GM18498 (cell line): ENCODE data around the gene ZNF699.
"Not testable (repeated sequence)": the region's sequence is repeated elsewhere in the genome, so short reads cannot be mapped to it uniquely, and the experiment has no call there.

ENCODE experiments used
- ATAC-seq: cut with Tn5 transposase; IDR thresholded peaks from one replicate; pipeline ENCODE4 v1.9.1; 2021; ENCODE audit warnings: mild to moderate bottlenecking, moderate library complexity; ENCODE audit not compliant: unreplicated experiment

ZNF699 gene

DNA sequence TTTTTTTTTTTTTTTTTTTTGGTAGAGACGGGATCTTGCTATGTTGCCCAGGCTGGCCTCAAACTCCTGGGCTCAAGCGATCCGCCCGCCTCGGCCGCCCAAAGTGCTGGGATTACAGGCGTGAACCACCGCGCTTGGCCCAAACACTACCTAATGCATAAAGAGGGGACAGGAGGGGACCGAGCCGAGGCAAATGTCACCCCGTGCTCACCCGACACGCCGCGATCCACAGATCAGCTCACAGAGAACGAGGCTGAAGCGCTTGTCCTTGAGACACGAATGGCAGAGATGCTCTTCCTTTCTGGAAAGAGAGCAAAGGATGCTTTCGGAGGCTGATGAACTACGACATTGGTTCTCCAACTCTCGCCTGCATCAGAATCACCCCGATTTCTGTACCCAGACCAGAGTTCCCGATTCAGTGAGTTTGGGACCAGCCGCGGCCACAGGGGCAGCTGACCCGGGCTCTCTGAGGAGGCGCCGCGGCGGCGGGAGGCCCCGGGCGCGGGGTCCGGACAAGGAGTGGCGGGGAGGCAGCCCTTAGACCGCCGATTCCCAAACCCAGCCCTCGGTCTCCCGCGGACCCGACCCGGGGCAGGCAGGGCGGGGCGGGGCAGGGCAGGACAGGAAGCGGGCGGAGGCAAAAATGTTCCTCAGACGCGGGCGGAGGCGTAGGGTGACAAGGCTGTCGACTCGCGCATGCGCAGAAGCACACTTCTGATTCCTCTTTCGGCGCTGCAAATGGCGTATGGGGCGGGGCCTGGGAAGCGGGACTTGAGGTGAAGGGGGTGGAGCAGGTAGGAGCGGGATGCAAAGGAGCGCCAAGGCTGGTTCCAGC, at the start of gene ZNF699:
Gene ZNF699 (minus strand): TSS at position 700 of the 835 bp plus-strand sequence. CDS start 4,719 bp downstream, outside the sequence.
- ATAC-seq, result peak; percentile 91

DNA sequence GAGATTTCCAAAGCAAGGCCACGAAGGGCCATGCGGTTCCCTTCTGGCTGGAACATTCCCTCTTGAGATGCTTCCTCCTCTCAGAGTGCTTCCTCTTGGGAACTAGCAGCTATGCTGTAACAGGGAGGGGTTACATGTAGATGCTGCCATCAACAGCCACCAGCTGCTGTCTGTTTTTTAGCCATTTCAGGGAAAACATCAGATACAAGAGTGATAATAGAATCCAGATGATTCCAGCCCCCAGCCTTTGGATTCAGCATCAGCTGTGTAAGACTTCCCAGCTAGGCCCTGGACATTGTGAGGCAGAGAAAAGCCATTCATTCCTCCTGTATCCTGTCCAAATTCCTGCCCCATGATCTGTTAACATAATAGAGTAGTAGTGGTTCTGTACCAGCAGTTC, 45.0 kb upstream of the ZNF699 start:
- ATAC-seq, result no peak

DNA sequence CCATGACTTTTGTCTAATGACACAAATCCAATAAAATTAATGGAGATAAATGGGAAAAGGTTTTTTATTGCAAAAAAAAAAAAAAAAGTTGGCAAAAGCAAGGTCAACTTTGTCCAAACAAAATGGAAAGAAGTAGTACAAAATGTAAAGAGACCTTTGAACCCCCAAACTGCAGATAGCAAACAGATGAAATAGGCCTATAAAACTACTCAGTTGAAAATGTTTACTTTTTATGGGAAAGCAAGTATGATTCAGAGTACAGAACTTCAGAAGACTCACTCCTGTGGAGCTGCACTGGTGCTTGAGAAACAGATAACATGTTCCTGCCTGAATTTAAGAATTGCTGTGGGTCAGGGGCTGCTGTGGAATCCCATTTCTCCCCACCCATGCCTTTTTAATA, 43.4 kb upstream of the ZNF699 start:
- ATAC-seq, result no peak

- ATAC-seq, result no peak
Observed at GRCh38 chr19:9352505-9352904, 42.9 kb upstream of the ZNF699 start.

DNA sequence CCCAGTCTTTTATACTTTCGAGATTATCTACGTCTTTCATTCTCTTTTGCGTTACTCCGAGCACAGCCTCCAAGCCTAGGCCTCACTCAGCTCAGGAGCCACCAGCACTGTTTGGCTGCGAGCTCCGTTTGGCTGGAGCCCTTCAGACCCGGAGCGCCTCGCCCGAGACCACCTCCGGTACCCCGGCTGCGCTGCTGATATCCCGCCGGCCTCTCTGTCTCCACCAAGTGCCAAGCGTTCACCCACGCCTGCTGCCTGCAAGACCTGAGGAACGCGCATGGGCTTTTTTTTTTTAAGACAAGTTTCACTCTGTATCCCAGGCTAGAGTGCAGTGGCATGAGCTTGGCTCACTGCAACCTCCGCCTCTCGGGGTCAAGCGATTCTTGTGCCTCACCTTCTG, 39.0 kb upstream of the ZNF699 start:
- ATAC-seq, result no peak

GRCh38 chr19:9348253-9348652, 38.6 kb upstream of the ZNF699 start:
- ATAC-seq, result no peak

GRCh38 chr19:9345005-9345404, 35.4 kb upstream of the ZNF699 start:
- no peak for ATAC-seq

- no peak for ATAC-seq
Observed at GRCh38 chr19:9342610-9343304, 33.1 kb upstream of the ZNF699 start.

- no peak for ATAC-seq
Observed at GRCh38 chr19:9329999-9330398, 20.4 kb upstream of the ZNF699 start.

GRCh38 chr19:9324584-9324962, 14.9 kb upstream of the ZNF699 start:
- no peak for ATAC-seq

DNA sequence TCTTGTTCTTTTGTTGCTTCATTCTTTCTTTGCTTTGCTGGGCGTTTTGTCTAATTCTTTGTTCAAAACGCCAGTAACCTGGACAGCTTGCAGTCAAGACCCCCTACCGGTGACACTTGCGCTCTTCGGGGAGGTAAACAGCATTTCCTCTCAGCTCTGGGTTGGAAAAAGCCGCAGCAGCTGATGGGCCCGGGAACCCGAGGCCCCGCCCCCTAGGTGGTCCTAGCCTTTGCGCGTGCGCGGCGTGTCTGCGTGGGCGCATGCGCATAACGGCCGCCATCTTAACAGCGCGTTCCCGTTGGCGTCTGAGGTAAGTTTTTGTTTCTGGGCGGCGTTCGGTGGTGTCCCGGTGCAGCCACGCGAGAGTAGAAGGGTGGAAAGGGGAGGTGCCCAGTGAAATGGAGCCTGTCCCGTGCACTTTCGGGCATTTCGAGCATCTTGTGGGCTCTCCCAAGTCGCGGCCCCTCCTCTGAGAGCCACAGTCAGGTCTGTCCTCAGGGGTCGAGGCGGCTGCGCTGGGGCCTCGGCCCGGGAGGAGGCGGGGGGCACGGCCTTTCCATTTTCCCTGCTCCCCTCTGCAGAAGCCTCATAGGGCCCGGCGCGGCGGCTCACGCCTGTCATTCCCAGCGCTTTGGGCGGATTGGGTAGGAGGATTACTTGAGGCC, 14.4 kb upstream of the ZNF699 start, which contains the start of gene ZNF559:
Gene ZNF559 (plus strand): TSS at position 261 of the 665 bp plus-strand sequence. CDS start 14,371 bp downstream, outside the sequence.
- peak; percentile 99 for ATAC-seq

- ATAC-seq, result peak; percentile 38
Observed at GRCh38 chr19:9323557-9323918, 13.9 kb upstream of the ZNF699 start.

DNA sequence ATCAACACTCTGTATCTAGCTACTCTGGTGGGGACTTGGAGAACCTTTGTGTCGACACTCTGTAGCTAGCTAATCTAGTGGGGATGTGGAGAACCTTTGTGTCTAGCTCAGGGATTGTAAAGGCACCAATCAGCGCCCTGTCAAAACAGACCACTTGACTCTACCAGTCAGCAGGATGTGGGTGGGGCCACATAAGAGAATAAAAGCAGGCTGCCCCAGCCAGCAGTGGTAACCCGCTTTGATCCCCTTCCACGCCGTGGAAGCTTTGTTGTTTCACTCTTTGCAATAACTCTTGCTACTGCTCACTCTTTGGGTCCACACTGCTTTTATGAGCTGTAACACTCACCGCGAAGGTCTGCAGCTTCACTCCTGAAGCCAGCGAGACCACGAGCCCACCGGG, 12.6 kb upstream of the ZNF699 start:
- ATAC-seq, result not testable (repeated sequence)

DNA sequence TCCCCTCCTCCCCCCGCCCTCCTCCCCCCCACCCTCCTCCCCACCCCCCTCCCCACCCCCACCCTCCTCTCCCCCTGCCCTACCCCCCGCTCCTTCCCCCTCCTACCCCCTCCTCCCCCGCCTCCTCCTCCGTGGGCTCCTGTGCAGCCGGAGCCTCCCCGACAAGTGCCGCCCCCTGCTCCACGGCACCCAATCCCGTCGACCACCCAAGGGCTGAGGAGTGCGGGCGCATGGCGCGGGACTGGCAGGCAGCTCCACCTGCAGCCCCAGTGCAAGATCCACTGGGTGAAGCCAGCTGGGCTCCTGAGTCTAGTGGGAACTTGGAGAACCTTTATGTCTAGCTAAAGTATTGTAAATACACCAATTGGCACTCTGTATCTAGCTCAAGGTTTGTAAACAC, 12.1 kb upstream of the ZNF699 start:
- ATAC-seq, result not testable (repeated sequence)

DNA sequence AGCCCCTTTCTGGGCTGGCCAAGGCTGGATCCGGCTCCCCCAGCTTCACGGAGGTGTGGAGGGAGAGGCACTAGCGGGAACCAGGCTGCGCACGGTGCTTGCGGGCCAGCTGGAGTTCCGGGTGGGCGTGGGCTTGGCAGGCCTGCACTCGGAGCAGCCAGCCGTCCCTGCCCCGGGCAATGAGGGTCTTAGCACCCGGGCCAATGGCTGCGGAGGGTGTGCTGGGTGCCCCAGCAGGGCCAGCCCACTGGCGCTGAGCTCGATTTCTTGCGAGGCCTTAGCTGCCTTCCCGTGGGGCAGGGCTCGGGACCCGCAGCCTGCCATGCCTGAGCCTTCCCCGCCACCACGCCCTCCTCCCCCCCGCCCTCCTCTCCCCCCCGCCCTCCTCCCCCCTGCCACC, 11.7 kb upstream of the ZNF699 start:
- ATAC-seq, result no peak

DNA sequence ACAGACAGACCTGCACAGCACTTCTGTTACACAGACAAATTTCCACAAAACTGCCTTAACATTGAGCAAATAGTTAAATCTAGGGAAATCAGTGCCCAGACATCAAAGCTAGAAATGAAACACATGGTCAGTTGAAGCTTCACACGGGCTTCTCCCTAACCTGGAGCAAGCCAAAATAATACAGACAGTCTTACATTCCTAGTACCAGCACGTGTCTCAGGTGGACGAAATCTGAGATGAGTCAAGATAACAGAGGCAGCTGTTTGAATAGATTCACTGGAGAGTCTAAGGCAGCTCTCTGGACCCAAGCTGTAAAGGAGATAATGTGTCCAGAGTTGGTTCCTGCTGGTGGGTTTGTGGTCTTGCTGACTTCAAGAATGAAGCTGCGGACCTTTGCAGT, 4.1 kb upstream of the ZNF699 start:
- ATAC-seq, result no peak

DNA sequence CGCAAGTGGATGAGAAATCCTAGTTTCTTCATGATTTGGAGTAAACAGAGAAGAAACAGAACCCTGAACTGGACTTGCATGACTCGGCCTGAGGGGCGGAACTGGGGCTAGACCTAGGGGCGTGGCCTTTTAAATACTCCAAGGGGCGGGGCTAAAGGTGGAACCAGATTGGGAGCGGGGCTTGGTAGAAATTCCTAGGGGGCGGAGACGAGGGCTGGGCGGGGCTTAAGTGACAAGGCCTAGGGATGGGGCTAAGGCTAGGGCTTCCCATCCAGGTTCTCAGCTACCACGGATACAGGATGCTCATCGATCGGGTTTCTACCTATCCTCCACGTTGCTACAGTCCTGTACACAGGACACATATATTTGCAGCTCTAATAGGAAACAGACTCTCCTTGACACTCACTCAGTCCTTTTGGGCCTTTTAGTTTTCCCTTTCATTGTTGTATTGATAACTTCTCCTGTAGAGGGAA, 372 bp upstream of the ZNF699 start:
- peak; percentile 56 for ATAC-seq

GRCh38 chr19:9308091-9308770, 1.4 kb downstream of the ZNF699 start:
- no peak for ATAC-seq

GRCh38 chr19:9306443-9306842, 3.2 kb downstream of the ZNF699 start:
- no peak for ATAC-seq

GRCh38 chr19:9296336-9296735, 13.3 kb downstream of the ZNF699 start:
- no peak for ATAC-seq

- no peak for ATAC-seq
Observed at GRCh38 chr19:9295411-9295849, 14.2 kb downstream of the ZNF699 start.
